HG03432 (cell line): ENCODE data around the gene CLEC4F.
"Not testable (repeated sequence)": the region's sequence is repeated elsewhere in the genome, so short reads cannot be mapped to it uniquely, and the experiment has no call there.

Experiments
- ATAC-seq: cut with Tn5 transposase; IDR thresholded peaks from one replicate; pipeline ENCODE4 v1.9.1; 2021; ENCODE audit warnings: mild to moderate bottlenecking, moderate library complexity; ENCODE audit not compliant: unreplicated experiment

CLEC4F gene

DNA sequence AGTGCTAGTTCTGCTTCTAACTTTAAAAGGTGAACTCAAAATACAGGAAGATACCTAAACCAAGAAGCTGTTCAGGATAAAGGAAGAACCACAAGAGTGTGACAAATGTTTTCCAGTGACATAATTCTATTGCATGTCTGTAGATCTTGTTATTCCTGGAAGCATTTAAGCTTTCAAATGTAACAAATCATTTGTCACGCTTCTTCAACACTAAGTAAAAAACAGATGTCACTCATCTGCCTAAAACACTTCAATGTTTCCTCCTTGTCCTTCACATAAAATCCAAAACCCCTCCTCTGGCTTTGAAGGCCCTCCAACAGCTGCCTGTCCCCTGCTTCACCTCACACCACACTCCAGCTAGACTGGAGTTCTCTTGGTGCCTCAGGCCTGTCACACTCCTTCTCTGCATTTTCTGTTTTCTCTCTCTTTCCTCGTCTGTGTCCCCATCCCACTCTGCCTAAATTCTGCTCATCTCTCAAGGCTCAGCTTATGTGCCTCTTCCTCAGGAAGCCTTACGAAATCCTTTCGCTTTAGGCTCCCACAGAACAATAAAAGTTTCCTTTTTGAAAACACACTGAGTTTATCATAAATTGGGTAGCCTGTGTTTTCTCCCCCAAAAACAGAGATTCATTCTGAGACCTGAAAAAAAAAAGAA lies 6.4 kb upstream of the CLEC4F start:
- ATAC-seq = no peak

DNA sequence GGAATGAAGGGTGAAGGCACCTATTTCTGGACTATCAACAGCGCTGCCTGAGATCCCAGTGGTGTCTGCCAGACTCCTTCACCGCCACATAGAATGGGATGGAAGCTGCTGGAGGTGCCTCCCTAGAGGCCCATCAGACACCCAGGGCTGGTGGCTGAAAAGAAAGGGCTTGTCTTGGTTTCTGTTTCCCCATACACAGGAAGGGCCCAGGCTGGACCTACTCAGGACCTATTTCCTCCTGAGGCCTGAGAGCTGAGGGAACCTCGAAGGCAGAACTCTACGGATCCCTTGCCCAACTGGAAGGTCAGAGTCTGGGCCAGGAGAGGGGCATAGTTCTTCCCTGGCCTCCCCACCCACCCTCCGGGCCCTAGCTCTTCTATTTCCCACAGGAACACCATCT lies 2.9 kb upstream of the CLEC4F start:
- ATAC-seq = no peak

DNA sequence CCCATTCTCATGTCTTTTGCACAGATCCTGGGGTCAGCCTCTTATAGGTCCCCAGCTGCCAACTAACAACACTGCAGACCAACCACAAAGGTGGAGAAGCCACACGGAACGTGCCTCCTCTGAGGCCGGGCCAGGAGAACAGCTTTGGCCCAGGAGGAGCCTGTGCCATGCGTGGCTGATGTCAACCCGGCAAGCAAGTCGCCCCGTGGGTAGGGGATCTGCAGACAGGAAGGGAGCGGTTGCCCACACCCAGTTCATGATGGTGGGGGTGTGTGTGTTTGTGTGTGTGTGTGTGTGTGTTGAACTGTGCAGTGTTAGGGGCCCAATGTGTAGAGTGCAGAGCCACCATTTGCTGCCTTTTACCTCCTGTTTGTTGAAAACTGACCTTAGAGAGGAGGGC lies 2.4 kb upstream of the CLEC4F start:
- no peak for ATAC-seq

DNA sequence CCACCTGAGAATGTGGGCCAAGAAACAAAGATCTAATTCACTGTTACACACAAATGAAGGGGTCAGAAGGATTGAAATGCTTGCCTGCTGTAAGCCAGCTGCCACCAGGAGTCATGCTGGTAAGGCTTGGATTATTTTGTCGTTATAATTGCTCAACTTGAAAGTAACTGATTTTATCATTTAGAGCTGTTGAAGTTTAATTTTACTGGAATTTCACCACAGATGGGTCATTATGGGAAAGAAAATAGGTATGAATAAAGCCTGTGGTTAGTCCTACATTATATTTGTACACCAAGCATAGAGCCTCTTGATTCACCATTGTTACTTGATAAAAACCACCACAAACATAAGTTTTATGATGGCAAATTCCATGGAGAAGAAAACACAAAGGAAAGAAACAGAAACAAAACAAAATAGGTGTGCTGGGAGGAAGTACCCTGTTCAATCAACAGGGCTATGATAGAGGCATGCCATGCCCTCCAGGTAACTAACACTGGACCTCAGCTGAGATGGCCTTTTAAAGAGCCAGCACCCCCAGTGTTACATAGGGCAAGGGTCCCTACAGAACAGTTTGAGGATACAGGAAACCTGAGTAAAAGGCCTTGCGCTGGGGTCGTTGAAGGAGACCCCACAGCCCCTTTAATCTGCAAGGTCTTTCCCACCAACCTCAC lies 3.0 kb downstream of the CLEC4F start:
- ATAC-seq = no peak

DNA sequence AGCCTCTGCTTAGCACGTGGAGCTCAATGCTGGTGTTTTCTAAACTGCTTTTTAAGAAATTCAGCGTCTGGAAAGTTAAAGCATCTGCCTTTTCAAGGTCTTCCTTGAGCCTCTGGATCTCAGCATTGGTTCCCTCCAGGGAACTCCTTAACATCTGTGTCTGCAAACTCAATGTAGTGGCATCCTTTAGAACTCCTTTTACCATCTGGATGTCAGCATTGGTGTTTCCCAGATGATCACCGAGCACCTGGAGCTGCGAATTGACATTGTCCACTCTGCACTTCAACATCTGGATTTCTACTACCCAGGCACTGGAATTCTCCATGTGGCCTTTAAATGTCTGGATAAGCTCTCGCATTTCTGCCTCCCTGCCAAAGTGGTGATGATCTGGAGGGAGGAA lies 3.7 kb downstream of the CLEC4F start:
- no peak for ATAC-seq

DNA sequence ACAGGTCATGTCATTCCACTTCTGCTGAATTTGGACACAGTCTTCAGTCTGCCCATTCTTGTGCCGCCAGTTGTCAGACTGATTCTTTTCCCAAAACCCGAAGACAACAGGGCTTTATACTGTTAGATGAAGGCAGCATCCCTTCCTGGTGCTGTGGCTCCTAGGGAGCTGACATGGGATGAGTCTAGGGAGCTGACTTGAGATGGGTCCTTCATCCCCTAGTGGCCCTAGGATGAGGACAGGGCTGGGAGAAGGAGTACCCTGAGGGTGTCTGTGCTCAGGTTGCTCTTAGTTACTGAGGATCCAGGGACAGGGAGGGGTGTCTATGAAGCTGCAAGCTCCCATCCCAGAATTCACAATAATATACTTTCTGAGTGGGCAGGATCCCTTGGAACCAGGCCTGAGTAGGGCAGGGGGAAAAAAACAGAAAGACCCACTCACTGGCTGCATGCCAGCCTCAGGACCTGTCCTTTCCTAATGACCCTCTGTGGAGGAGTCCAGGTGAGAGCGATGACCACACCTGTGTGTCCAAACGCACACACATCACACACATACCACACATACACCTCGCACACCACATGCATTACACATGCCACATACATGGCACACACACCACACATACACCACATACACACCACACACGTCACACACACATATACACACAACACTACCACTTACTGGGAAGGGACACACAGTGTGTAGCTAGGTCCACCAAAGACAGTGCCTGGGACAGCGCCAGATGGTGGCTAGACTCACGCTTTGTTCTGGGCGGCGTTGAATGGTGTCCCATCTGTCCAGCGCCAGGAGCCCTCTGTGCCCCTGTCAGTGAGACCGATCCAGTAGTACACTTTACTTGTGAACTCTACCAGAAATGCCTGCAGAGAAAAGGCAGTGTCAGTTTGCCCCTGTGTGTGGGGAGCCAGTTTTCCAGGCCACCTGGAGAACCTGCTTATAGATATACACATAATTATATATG lies 11.1 kb downstream of the CLEC4F start:
- no peak for ATAC-seq

DNA sequence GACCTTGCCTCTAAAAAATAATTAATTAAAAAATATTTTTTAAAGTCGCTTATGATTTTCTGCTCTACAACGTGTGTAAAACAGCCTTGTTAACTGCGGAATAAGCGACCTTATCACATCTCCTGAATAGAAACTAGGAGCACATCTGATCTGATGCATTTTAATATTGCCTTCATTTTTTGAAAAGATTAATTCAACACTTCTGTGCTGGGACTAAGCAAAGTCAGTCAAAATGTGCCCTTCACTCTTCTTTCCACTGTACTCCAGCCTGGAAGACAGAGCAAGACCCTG lies 12.6 kb downstream of the CLEC4F start:
- ATAC-seq = no peak

DNA sequence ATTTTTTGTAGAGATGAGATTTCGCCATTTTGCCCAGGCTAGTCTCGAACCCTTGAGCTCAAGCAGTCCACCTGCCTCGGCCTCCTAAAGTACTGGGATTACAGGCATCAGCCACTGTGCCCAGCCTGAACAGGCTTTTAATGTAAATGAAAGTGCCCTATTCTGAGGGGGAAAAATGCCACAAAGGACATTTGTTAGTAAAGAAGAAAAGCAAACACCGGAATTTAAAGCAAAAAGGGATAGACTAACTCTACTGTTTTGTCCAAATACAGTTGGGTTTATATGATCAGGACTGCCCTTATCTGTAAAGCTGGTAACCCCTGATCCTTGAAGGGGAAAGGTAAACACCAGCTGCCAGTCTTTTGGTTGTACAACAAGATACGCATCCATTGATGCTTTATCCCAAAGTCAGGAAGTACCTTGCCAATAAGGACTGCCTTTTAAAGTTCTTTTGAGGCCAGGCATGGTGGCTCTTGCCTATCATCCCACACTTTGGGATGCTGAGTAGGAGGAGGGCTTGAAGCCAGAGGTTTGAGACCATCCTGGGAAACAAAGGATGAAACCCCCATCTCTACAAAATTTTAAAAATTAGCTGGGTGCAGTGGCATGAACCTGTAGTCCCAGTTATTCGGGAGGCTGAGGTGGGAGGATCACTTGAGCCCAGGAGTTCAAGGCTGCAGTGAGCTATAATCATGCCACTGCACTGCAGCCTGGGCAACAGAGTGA lies 13.1 kb downstream of the CLEC4F start:
- ATAC-seq = no peak

DNA sequence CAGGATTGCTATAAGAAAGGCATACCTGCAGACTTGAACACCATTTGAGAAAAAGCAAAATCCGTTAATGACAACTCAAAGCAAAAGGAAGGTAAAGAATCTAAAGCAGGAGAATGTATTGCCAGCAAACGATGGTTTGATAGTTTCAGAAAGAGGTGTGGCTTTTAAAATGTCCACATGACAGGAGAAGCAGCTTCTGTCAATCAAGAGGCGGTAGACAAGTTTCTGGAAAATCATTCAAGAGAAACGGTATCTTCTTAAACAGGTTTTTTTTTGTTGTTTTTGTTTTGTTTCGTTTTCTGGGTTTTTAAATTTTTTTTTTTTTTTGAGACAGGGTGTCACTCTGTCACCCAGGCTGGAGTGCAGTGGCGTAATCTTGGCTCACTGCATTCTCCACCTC lies 13.8 kb downstream of the CLEC4F start:
- ATAC-seq = no peak

DNA sequence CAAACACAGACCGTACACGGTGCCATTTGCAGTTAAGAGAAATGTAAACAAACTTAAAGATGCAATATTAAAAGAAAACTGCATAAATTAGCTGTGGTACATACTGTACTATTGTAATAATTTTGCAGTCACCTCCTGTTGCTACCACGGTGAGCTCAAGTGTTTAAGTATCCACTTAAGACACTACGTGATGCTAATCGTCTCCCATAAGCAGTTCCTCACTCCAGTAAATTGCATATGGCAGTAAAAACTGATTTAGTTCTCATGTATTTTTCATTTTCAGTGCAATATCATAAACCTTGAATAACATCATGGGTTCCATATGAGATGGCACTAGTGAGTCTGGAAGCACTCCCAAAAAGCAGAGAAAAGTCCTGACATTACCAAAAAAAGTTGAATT lies 14.4 kb downstream of the CLEC4F start:
- ATAC-seq = no peak

DNA sequence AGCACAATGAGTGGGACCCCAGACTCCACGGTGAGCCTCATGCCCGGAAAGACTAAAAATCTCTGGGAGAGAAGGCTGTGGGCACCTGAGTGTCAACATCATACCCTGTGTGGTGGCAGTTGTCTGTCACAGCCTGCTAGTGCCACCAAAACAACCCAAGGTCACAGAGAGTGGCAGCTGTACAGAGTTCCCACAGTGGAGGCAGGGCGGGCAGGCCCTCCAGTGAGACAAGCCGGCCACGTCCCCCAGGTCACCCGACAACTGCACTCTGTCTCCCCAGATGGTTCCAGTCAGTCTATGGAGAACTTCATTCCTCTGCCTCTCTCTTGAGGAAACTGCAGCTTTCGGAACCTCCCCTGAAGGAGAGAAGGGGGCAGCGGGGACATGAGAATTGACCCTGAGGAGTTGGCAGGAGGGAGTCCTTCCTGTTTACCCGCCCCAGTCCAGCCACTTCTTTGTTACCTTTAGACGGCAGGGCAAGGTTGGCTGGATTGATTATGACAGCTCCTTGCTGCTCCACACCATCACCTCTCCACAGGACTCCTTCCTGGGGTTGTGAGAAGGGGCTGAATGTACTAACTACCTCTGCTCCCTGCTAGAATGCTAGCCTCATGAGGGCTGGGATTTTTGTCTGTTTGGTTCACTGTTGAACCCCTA lies 18.7 kb downstream of the CLEC4F start:
- ATAC-seq = no peak

DNA sequence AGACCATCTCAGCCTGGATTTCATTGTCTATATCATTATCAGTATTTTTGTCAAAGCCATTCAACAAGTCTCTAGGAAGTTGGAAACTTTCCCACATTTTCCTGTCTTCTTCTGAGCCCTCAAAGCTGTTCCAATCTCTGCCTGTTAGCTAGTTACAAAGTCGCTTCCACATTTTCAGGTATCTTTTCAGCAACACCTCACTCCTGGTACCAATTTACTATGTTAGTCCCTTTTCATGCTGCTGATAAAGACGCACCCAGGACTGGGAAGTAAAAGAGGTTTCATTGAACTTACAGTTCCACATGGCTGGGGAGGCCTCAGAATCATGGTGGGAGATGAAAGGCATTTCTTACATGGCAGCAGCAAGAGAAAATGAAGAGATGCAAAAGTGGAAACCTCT lies 20.7 kb downstream of the CLEC4F start:
- no peak for ATAC-seq

DNA sequence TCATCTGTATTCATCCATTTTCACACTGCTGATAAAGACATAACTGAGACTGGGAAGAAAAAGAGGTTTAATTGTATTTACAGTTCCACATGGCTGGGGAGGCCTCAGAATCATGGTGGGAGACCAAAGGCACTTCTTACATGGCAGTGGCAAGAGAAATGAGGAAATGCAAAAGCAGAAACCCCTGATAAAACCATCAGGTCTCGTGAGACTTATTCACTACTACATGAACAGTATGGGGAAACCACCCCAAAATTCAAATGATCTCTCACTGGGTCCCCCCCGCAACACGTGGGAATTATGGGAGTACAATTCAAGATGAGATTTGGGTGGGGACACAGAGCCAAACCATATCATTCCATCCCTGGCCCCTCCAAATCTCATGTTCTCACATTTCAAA lies 22.4 kb downstream of the CLEC4F start:
- ATAC-seq = not testable (repeated sequence)

DNA sequence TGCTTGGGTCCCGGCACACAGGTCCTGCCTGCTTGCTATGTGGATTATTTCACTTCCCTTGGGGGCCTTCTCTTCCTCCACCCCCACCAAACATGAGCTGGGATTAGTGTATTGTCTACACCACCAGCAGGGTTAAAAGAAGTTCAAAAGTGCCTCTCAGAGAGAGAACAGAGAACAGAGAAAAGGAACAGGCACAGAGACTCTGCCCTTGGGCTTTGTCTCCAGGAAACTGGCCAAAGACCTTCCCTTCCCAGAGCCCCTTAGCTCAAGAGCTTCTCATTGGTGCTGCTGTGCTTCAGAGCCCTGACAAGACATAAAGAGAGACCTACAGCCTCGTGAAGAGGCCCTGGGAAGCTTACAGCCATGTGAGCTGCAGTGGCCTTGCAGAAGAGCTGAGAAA lies 22.9 kb downstream of the CLEC4F start:
- no peak for ATAC-seq

DNA sequence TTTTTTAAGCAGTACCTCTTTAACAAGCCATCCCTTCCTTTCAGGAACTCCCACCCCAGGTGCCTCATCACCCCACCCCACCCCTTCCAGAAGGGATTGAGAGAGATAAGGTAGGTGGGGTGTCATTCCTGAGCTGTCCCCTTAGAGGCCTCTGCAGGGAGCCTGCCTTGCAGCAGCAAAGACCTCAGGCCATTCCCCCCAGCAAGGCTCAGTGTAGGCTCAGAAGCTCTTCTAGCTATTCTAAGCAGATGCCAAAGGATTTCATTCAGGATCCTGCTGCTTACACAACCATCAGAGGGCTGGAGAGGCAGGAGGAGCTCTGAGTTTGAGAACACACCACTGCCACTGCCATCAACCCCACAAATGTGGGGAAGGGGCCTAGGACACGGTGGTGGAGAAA lies 24.1 kb downstream of the CLEC4F start:
- no peak for ATAC-seq

DNA sequence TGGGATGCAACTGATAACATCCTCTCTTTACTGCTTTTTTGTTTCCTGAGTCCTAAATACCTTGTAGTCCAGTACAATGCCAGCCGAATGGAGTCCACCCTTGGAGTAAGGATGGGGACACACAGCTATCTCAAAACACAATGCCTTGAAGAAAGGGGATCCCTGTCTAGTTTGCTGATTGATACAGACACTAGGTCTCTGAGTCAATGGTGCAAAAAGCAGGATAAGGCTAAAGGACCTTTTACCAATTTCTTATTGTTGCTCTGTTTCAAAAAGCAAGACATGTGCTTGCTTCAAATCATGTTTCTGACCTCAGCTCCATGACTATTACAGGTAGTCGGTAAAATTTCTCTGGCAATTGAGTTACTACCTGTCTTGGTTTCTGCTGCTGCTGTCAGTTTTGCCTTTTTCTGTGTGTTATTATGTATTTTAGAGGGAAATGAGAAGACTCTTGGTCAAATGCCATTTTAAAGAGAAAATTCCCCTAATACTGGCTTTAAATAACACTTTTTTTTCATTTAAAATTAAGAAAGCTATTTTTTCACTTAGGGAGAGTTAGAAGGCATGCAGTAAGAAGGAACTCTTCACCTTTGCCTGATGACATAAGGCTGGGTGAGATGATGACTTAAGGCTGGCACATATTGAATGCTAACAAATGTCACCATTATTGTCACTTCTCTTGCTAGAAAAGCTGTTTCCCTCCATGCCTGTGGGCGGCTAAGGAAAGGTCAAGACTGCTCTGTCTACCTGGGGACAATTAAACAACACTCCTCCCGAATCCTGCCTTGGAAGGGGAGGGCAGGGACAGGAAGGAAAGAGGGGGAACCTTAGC lies 25.0 kb downstream of the CLEC4F start:
- ATAC-seq = no peak

DNA sequence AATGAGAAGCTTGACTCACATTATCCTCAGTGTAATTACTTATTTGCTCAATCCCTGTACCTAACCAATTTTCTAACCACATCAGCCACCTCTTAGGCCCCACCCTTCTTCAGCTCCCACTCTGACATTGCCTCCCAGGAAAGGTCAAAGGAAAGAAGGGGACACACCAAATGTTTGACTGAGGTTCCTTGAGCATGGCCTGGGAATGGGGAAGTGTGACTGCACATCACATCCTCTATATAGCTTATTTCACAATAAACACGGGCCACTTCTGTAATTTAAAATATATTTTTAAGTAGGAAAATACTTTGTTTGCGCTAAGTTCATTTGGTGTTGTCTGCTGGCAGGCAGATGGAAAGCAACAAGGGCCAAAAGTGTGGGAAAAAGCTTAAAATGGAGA lies 26.9 kb downstream of the CLEC4F start:
- no peak for ATAC-seq

DNA sequence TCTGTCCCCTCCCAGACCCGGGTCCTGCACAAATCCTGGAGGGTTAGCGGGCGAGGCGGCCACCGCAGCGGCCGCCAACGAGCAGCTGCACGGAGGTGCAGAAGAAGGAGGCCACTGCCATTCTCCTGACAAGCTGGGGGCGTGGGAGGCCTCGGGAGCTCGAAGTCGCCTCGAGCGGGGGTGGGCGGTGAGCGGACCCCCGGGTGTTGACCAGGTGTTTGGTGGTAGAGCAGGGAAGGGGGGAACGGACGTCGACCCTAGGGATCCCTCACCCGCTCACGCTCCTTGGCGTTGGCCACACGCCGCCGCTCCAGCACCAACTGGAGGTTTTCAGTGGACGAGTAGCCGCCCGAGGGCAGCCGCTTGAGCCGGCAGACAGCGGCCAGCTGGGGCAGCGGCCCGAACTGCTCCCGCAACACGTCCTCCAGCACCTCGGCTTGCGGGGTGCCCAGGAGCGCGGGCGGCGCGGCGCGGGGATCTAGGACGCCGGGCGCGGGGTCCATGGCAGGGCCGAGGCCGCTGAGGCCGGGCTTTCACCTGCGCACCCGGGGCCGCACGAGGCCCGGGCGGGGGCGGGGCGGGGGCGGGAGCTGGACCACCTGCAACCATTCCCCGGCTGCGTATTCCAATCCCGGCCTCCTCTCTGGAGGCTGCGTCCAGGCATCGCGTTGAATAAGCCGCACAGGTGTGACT lies 30.1 kb downstream of the CLEC4F start, which contains the start of gene FIGLA:
FIGLA (minus strand) TSS at position 508 of the 693 bp plus-strand sequence; CDS start at position 503, 5 bp downstream.
- no peak for ATAC-seq
